HG03135 (cell line): ENCODE data around the gene PPP1R12A.

Experiments
- ATAC-seq: cut with Tn5 transposase; IDR thresholded peaks from one replicate; pipeline ENCODE4 v1.9.1; 2021; ENCODE audit warnings: mild to moderate bottlenecking, moderate library complexity; ENCODE audit not compliant: unreplicated experiment

Gene PPP1R12A

DNA sequence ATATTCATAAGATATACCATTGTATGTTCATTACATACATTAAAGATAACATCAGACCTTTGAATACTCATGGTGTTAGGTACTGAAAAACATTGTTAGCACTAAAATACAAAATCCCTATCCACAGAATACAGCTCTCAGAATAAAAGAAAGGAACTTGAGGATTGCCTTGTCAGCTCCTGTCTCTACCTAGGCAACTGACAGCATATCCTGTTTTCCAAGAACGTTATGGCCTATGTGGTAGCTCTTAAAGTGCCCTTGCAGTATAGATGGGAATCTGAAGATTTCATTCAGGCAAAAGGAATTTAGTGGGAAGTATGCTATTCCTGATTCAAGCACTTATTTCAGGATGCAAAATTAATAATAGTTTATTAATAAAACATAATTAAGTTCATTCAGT lies 1.8 kb upstream of the PPP1R12A start:
- ATAC-seq, result no peak

DNA sequence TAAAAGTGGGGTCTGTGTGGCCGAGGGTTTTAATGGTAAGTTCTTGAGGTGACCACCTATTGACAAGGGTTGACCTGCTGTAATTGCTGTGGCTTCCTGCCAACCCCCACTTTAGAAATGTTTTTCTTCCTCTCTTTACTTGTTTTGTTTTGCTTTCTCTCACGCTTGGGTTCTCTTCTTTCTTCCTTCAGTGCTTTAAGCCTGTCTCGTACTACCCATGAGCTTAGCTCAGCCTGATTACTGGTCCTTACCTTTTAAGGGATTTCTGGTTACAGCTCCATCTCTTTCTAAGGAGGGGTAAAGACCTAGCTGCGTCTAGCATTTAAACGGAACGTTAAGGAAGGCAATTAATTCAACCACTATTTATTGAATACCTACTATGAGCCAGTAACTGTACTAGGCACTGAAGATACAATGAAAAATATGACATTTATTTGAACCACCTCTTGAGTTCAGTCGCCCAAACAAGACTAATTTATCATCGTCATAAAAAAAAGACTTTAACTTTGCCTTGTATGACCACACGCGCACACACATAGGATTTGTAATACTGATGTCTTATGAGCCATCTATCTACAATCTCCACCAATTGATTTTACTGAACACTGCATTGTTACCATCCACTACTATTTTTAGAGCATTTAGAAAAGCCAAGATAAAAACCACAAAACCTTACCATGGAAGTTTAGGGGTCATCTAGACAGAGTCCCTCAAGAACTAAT lies 888 bp upstream of the PPP1R12A start:
- peak; percentile 20 for ATAC-seq

DNA sequence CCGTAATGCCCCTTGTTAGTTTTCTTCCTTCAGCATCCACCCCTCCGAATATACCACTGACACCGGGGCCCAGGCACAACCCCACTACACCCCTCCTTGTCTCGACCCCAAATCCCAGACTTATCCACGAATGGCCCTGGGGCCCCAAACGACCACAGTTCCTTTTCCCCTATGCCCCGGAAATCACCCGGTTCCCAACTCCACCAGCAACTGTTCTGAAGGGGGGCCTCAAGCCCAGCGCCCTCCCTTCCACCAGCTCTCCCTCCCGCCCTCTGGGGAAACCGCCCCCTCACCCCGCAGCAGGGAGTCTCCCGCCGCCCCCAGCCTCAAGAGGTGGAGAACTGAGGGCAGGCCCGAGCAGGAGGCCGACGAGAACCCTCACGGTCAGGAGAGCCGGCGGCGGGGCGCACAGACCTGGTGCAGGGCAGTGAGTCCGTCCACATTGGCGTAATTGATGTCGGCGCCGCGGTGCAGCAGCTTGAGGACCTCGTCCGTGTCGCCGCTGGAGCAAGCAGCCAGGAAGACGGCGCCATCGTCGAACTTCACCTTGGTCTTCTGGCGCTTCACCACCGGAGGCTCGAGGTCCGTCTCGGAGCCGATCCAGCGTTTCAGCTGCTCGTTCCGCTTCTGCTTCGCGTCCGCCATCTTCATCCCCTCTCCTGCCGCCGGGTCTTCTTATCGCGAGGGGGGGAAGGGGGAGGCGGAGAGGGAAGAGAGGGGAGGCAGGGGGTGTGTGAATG lies 446 bp downstream of the PPP1R12A start:
- peak; percentile 23 for ATAC-seq

DNA sequence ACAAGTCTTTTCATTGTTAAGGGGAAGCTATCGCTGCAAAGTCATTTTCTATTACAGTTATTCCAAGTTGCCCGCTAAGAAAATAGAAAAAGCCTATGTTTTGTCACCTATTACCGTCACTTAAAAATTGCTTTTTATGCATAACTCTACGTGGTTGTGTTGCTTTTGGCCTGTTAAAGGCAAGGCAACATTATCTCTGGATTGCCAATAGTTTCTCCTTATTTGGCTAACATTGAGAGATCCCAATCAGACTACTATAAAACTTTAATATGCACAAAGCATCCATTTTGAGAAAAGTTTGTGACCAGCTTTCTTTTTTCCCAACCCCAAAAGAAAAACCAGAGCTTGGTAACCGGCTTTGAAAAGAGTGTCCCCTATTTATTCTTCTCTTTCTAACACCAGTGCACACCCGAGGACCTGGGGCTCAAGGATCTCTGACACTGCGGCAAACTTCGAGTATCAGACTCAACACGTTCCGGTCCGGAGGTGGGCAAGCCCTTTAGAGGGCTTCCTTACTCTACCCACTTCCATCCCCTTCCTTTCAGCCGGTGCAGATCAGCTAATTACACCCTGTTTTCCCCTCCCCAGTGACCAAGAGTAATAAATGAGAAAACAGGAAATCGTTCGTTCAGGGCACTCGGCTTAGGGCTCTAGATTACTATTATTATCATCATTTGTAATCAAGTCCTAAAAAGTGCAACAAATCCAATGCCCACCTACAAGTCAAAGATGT lies 1.2 kb downstream of the PPP1R12A start:
- ATAC-seq, result peak; percentile 6

DNA sequence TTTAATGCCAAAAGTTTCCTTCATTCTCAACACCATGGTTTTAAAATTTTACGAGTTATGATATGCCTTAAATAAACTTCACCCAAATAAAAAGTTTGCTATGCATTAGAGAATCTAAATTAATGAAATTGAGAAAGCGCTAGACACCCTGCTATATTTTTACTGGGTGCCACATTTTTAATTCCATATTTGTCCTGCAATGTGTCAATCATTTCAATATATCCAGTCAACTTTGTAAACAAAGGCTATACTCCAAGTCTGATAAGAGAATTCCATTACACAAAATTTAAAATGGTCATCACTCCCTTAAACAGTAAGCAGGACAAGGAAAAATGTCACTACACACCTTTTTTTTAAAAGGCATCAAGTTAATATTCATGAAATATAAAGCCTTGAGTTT lies 1.9 kb downstream of the PPP1R12A start:
- ATAC-seq, result no peak

DNA sequence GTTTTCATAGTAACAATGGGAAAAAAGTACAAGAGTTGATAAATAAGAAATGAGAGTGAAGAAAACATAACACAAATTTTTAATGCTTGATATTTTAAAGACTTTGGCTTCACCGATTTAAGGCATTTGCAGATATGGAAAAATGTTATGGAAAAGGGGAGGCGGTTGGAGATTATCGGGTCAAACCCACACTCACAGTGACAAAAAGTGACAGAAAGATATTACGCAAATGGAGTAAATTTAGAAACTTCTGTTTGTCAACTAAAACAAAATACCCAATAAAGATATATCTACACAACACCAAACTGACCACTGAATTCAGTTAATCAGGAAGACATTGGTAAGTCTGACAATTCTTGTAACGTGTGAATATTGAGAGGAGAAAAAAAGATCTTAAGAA lies 2.5 kb downstream of the PPP1R12A start:
- ATAC-seq, result no peak

DNA sequence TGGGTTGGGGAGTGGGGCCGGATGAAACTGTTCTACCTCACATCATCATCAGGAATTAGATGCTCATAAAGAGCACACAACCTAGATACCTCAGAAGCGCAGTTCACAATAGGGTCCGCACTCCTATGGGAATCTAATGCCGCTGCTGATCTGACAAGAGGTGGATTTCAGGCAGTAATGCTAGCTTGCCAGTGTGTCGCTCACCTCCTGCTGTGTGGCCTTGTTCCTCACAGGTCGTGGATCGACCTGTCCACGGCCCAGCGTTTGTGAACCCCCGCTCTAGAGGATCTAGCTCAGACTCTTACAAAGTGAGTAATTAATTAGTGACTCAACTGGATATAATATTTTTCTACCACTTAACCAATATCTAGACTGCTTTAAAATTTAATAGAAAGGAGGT lies 5.8 kb downstream of the PPP1R12A start:
- ATAC-seq, result no peak

DNA sequence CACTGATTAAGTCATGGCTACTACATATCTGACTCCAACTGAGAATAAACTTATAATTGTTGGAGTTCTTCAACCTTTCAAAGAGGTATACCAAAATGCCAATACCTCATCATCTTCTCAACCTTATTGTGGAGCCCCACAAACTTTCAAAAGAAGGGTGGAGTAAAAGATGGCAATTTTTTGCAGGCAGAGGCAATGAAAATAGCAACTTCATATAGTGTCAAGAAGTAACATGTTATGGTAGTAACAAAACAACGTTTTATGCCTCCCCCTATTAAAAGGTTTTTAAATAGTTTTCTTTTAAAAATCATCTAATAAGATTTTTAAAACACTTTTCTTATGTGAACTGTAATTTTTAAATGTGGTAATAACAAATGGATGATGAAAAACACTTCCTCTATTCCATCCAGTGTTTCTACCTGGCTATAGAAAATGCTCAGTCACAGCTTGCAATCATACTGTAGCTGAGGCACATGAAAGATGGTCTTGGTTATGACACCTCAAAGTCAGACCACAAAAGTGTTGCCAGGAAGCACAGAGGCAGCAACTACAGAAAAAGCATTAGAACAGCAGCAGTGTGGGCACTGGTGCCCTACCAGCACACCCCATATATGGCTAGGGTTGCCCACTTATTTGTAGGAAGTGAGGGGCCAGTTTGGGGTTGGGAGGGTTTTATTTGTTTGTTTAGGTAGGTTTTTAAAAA lies 7.0 kb downstream of the PPP1R12A start:
- peak; percentile 99 for ATAC-seq

DNA sequence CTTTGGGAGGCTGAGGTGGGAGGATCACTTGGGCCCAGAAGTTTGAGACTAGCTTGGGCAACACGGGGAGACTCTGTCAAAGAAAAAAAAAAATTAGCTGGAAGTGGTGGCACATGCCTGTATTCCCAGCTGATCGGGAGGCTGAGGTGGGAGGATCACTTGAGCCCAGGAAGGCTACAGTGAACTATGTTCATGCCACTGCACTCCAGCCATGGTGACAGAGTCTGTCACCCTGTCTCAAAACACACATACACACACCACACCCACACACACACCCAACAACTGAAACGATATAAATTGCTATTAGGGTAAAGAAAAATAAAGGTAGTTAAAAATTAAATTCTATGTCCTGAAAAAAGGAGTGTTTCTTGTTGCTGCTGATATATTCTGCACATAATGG lies 7.9 kb downstream of the PPP1R12A start:
- ATAC-seq, result no peak

DNA sequence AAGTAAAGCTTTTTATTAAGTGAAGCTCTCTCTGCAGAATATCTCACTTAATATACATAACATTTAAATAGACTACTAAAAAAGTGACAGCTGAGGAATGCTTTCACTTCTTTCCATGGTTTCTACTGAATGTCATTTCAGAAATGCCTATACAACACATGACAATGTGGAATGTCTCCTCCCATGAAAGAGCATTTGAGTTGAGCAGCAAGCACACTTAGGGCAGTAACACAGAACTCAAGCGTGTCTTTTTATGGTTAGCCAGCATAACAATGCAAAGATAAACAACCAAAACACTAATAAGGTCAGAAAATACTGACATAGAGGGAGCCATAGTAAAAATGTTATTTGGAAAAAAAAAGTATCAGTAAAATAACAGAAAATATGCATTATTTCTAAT lies 9.4 kb downstream of the PPP1R12A start:
- ATAC-seq, result no peak

DNA sequence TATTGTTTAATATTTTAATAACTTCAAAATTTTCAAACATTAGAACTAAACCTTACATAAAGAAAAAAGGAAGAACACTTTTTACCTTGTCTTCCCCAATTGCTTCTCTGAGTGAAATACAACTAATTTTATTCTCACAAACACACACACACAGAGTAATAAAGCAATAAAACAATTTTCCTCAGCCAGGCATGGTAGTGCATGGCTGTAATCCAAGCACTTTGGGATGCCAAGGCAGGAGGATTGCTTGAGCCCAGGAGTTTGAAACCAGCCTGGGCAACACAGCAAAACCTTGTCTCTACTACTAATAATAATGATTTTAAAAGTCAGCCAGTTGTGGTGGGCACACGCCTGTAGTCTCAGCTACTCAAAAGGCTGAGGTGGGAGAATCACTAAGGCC lies 13.1 kb downstream of the PPP1R12A start:
- no peak for ATAC-seq

DNA sequence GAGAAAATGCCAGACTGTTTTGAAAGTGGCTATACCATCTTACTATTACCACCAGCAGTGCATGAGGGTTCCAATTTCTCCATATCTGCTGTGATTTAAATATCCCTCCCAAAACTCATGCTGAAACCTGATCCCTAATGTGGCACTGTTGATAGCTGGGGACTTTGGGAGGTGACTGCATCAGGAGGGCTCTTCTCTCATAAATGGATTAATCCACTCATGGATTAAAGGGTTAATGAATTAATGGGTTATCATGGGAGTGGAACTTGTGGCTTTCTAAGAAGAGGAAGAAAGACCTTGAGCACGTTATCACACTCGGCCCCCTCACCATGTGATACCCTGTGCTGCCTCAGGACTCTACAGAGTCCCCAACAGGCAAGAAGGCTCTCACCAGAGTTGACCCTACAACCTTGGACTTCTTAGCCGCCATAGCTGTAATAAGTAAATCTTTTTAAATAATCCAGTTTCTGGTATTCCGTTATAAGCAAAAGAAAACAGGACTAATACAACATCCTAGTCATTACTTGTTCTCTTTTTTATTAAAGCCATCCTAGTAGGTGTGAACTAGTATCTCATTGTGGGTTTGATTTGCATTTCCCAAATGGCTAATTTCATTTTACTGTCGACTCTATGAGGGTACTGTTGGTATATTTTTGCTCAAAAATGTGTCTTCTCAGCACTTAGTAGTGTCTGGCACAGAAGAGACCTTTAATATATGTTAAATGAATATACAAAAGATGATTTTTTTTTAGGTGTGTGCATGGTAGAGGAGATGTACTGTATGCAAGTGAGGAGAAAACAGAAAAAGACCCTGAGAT lies 14.3 kb downstream of the PPP1R12A start:
- no peak for ATAC-seq

DNA sequence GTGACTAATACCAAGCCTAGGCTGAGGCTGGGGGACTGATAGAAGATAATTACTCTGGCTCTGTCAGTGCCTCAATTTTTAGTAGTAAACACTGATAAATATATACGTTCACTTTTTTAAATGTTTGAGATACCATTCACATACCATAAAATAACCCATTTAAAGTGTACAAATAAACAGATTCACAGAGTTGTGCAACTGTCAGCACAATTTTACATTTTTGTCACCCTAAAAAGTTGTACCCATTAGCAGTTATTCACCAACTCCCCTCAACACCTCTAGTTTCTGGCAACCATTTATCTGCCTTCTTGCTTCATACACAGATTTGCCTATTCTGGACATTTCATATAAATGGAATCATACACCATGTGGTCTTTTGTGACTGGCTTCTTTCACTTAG lies 15.1 kb downstream of the PPP1R12A start:
- ATAC-seq, result no peak

DNA sequence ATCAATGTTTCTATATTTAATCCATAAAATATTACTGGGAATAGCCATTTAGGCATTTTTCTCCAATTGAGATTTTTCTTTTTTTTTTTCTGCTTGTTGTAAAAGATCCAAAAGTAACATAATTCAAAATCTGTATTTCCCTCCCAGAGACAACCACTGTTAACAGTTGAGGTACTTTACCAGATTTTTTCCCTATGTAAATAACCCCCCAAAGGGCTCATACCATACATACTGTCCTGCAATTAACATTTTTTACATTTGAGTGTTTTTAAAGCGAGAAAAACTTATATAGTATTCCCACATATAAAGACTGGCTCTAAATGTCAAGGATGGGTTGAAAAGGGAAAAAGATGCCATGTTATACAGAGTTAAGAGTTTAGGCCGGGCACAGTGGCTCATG lies 18.1 kb downstream of the PPP1R12A start:
- no peak for ATAC-seq

DNA sequence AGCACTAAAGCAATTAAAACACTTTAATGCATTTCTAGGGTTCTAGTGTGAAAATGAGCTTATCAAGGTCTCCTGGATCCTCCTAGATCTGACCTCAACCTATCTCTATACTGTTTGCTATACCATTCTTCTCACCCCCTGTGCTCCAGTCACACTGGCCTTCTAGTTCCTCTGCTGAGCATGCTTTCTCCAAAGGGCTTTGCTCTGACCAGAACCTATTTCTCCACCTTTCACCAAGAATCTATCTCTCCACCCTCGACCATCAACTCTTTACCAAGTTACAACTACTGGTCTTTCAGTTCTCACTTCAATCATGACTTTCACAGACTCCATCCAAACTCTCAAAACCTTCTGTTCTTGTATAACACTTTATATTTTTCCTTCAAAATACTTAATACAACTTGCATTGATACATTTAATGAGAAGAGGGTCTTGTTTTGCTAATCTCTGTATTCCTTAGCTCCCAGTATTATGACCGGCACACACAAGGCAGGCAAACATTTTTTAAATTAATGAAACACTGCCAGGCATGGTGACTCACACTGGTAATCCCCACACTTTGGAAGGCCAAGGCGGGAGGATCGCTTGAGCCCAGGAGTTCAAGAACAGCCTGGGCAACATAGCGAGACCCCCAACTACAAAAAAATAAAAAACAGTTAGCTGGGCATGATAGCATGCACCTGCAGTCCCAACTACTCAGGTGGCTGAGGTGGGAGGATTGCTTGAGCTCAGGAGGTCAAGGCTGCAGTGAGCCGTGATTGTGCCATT lies 22.8 kb downstream of the PPP1R12A start:
- ATAC-seq, result no peak

DNA sequence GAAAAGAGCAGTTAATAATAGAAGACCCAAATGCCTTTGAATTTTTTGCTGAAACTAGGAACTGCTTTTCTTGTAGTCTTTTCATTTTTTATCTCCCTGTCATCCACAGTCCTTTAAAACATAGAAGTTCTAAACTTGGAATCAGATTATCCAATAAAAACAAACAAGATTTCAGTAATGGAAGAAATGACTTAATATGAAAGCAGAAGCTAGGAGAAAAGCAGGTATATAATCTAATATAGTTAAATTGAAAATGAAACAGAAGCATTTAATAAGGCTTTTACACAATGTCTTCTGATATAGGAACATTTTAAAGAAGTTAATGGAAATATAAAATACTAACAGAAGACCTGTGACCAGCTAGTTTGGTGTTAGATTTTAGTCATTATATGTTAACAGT lies 26.5 kb downstream of the PPP1R12A start:
- ATAC-seq, result no peak

DNA sequence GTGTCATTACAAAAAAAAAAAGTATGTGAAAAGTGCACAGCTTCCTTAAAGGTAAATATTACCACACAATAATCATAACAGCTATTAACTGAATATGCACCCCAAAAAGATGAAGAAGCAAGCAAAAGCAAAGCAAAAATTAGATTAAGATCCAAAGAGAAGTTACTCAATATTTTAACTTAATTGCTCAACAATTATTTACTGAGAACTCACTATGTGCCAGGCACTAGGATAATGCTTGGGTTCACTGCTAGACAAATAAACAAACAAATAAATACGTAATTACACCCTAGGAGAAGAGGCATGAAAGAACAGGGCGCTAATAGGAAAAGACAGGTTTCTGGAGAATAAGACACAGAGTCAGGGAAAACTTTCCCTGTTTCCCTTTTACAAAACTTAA lies 33.4 kb downstream of the PPP1R12A start:
- no peak for ATAC-seq

DNA sequence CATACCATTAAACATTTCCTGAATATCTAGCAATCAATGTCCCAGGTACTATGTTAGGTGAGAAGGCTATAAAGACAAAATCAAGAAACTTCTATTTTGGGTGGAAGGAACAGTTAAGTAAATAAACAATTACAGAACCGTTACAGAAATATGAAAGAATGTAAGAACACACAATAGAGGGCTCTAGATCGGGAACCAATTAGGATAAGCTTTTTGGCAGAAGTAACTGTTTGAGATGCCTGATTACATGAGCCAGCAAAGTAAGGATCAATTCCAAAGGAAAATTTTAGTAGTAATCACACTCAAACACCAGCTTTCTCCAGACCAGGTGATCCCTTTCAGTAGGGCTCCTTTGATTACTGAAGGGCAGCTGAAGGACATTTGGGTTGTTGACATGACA lies 33.9 kb downstream of the PPP1R12A start:
- no peak for ATAC-seq

DNA sequence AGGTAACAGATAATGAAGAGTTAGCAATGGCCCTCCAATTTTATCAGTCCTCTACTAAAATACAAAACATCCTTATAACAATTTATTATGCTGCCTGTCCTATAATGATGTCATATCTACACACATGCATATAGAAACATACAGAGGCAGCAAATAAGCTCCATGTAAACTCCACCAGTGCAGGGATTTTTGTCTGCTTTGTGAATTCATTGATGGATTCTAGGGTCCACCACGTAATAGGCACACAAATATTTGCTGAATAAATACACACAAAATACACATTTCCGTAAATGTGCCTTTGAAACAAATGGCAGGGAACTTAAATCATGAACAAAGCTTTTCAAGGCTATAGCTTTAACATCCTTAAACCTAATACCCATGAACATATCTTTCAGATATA lies 34.7 kb downstream of the PPP1R12A start:
- no peak for ATAC-seq

DNA sequence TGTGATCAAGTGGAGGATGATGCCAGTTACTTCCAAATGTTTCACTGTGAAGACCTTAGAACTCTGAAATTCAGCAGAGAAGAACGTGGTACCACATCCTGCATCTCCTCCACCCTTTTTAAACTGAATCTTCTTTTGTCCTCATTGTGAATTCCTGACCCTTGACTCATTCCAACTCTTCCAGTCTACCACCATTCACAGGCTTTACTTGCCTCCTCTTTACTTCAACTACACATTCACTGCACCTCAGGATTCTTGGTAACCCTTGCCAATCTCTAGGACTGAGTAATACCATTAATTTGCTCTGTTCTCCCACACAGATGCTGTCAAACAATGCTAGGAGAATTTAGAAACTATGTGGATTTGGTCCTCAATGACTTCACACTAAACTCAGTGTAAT lies 37.3 kb downstream of the PPP1R12A start:
- ATAC-seq, result no peak
